Testis (tissue), 2 donors: ENCODE measurements around the gene ACCSL.

Source experiments
- POLR2A ChIP-seq: fragments of 450-650 bp; IDR thresholded peaks from one replicate; pipeline ENCODE4 v1.6.1; 2017; ENCODE audit warnings: antibody characterized with exemption, mild to moderate bottlenecking, moderate library complexity
- TF ChIP-seq, protein P1 (sequence below), 3 experiments: fragments of 450-650 bp in 2 of 3; fragments of 200-600 bp in 1 of 3; sonication (generic) in 1 of 3; IDR thresholded peaks; one replicate each; pipeline ENCODE4 v1.5.1; 2016 to 2019; ENCODE audit warnings: antibody characterized with exemption in 3 of 3, mild to moderate bottlenecking in 2 of 3, moderate library complexity in 1 of 3

DNA sequence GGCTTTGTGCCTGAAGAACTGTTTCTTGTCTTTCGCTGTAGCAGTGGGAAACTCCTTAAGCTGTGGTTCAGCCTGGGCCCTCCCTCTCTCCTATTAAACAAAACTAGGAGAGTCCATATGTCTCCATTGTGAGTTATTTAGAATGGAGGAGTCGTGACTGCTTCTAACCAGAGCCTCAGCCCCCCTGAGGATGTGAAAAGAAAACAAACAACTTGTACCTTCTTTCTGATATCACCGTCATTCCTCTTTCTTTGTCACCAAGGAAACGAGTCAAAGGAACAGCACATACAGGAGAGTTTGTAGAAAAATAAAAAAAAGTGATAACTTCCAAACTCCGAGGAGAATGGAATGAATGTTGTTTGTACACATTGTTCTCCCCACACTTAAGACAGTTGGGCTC lies 36.1 kb downstream of the ACCSL start:
- TF ChIP-seq, protein P1, sequence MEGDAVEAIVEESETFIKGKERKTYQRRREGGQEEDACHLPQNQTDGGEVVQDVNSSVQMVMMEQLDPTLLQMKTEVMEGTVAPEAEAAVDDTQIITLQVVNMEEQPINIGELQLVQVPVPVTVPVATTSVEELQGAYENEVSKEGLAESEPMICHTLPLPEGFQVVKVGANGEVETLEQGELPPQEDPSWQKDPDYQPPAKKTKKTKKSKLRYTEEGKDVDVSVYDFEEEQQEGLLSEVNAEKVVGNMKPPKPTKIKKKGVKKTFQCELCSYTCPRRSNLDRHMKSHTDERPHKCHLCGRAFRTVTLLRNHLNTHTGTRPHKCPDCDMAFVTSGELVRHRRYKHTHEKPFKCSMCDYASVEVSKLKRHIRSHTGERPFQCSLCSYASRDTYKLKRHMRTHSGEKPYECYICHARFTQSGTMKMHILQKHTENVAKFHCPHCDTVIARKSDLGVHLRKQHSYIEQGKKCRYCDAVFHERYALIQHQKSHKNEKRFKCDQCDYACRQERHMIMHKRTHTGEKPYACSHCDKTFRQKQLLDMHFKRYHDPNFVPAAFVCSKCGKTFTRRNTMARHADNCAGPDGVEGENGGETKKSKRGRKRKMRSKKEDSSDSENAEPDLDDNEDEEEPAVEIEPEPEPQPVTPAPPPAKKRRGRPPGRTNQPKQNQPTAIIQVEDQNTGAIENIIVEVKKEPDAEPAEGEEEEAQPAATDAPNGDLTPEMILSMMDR (IDR thresholded peaks at IDR 0.05), result no peak
- no peak for TF ChIP-seq POLR2A
